Heart left ventricle (tissue), 16 donors: ENCODE measurements around the gene DMRTC2. TPM values are rescaled to one million over a fixed set of nuclear protein-coding genes. Genes with fewer than 3 reads are reported as not detected.

Source experiments
- ATAC-seq, 4 donors: fragments of 200-7000 bp; cut with Tn5 transposase; one replicate each; pipeline ENCODE4 v1.9.1; 2020 to 2022; ENCODE audit warnings: moderate library complexity in 4 of 4, mild to moderate bottlenecking in 3 of 4, moderate number of reproducible peaks in 1 of 4
- DNase-seq, 5 donors: peaks; one replicate each; pipeline ENCODE4 v3.0.0-alpha.2; 2020
- H3K27ac ChIP-seq, 12 donors: fragments of 200-600 bp; sonication (generic) in 4 of 12; one replicate each; pipeline versions ENCODE4 v1.5.0 to v1.8.0; 2016 to 2022; ENCODE audit warnings: mild to moderate bottlenecking in 2 of 12
- H3K27me3 ChIP-seq, 9 donors: fragments of 200-600 bp; sonication (generic) in 2 of 9; one replicate each; pipeline versions ENCODE4 v1.5.1 to v1.8.0; 2016 to 2022; ENCODE audit warnings: mild to moderate bottlenecking in 3 of 9
- H3K36me3 ChIP-seq, 9 donors: fragments of 200-600 bp; sonication (generic) in 2 of 9; one replicate each; pipeline versions ENCODE4 v1.5.0 to v1.8.0; 2018 to 2022; ENCODE audit warnings: mild to moderate bottlenecking in 2 of 9
- H3K4me1 ChIP-seq, 12 donors: fragments of 200-600 bp; sonication (generic) in 4 of 12; one replicate each; pipeline versions ENCODE4 v1.5.0 to v1.8.0; 2016 to 2022; ENCODE audit warnings: mild to moderate bottlenecking in 3 of 12
- H3K4me3 ChIP-seq, 12 donors: fragments of 200-600 bp; sonication (generic) in 4 of 12; one replicate each; pipeline versions ENCODE4 v1.5.0 to v1.8.0; 2017 to 2022; ENCODE audit warnings: mild to moderate bottlenecking in 9 of 12, moderate library complexity in 4 of 12
- H3K9me3 ChIP-seq, 12 donors: fragments of 200-600 bp; sonication (generic) in 4 of 12; one replicate each; pipeline versions ENCODE4 v1.5.0 to v1.8.0; 2016 to 2022; ENCODE audit warnings: mild to moderate bottlenecking in 1 of 12
- POLR2A ChIP-seq, 2 donors: fragments of 450-650 bp; IDR thresholded peaks; one replicate each; pipeline ENCODE4 v1.6.1; 2017; ENCODE audit warnings: antibody characterized with exemption in 2 of 2, mild to moderate bottlenecking in 2 of 2, moderate library complexity in 2 of 2
- WGBS, 4 donors: extraction: QIAGEN DNeasy Blood & Tissue Kit in 2 of 4; methylation state at CpG; one replicate each; pipeline versions ENCODE4 v1.1.5 to v1.1.7; 2013 to 2018; 5-methylcytosine and 5-hydroxymethylcytosine counted together
- intact Hi-C, 10 donors: fragments of 100-400 bp; cut with DNase I; formaldehyde crosslinking; loops; one replicate each; pipeline versions ENCODE4 v1.11.1 to v1.14.2; 2022
- long read RNA-seq, 3 donors: library from polyadenylated mRNA; unstranded; transcript quantifications; one replicate each; pipeline ENCODE4 v2.0.0, GENCODE V29; 2020 to 2021
- polyA plus RNA-seq, 2 donors: library from polyadenylated mRNA; stranded (reverse); fragments of 200-250 nt; gene quantifications; one replicate each; pipeline ENCODE4 v1.2.3, GENCODE V29; 2013
- total RNA-seq, 9 donors: library from RNA; depleted of rRNA in 2 of 9; stranded (reverse); fragments of >200 nt in 2 of 9; fragmentation: NEBNext Ultra II Directional in 3 of 9; extraction: Animal tissue kit (Norgen Biotek cat#: 25700) in 3 of 9; gene quantifications; one replicate each; pipeline versions ENCODE4 v1.1.0 to v1.2.4, GENCODE V29; 2016 to 2023
- TF ChIP-seq, protein P1 (sequence below), 12 donors: fragments of 200-600 bp; sonication (generic) in 4 of 12; IDR thresholded peaks; one replicate each; pipeline versions ENCODE4 v1.5.0 to v1.8.0; 2018 to 2022; ENCODE audit warnings: antibody characterized with exemption in 12 of 12, mild to moderate bottlenecking in 5 of 12
- donor health status: ischemic (EF 13 %, LVEDD 7.1; RV severe dilation, severe dysfunction).
- donor health status: healthy with polysubstance abuse.
- donor health status: DM: no; HTN: yes; CAD: no.
- donor health status: DM: no; HTN: no; CAD: no.
- donor health status: ischemic (EF 25% LVEDD 6.9; RV normal size, moderate dysfunction).
- donor health status: ischemic (EF 25% LVEDD 5.7; RV mildly dilated, moderate dysfunction).
- donor health status: healthy.
- donor health status: DM: yes; HTN: yes; CAD: no.
- donor health status: ischemic (EF 35%, LVEDD 5.7; RV mildly dilated, moderate dysfunction).
- donor health status: nonischemic (EF 11% LVEDD 7.7; RV severe dilation, severe dysfunction).
- donor health status: DM: yes; HTN: yes; CAD: no.
- donor health status: PGD.
- donor health status: ischemic (EF 29% LVEDD 5.4; RV normal size, mild dysfunction).
- donor health status: nonischemic (EF 23%, LVEDD 6.1; RV moderate dilation, normal function).

The DMRTC2 gene
- total RNA-seq (not detected), polyA plus RNA-seq (not detected)
- long read RNA-seq, donor 1 = 0 reads
- long read RNA-seq, donor 2 = 0 reads
- long read RNA-seq, donor 3 = 0 reads

DNA sequence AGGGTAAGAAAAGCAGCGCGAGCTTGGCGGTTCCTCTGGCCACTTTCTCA is at the start of gene DMRTC2:
TSS of gene DMRTC2 (plus strand) at position 42 of the 50 bp plus-strand sequence. CDS start 2,387 bp downstream, outside the sequence.
- H3K4me1 ChIP-seq = no peaks in the 10 kb centered on the region

DNA sequence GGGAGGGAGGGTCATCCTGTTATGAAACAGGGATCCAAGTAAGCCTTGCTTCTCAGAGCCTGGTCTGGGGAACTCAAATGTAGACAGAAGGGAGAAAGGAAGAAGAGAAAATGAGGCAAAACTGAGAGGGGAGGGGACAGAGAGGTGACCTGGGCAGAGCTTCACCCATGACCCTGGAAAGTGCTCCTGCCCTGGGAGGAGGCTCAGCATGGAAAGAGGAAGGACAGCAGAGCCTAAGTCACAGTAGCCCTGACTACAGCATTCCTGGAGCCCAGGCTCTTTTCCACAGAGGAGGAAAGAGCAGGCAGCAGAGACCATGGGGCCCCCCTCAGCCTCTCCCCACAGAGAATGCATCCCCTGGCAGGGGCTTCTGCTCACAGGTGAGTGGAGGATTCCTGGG is 48.5 kb upstream of the DMRTC2 start, which contains the start of gene CEACAM3:
TSS of gene CEACAM3 (plus strand) at position 226 of the 400 bp plus-strand sequence. CDS start at position 317, 91 bp downstream.
- peaks cover 0 to 48% (median 9%) of the 10 kb centered on the region in 9 donors for H3K27me3 ChIP-seq

More for the DNA sequence above, at the start of gene DMRTC2:
- Histone ChIP-seq H3K9me3 (no peaks in the 10 kb centered on the region), H3K4me3 (no peak within 1 kb of the TSS), H3K36me3 (no peaks in the 10 kb centered on the region), H3K27me3 (peaks cover 0 to 24% (median 4%) of the 10 kb centered on the region in 9 donors), H3K27ac (no peak within 1 kb of the TSS)
- ATAC-seq (no peak), DNase-seq (no peak)
- intact Hi-C loops = no loop called here
- 87 to 97% (median 92%) methylated on average over 3 of the region's 3 CpGs for whole genome bisulfite sequencing, 4 donors
- no peak for TF ChIP-seq POLR2A (IDR thresholded peaks at IDR 0.05)

DNA sequence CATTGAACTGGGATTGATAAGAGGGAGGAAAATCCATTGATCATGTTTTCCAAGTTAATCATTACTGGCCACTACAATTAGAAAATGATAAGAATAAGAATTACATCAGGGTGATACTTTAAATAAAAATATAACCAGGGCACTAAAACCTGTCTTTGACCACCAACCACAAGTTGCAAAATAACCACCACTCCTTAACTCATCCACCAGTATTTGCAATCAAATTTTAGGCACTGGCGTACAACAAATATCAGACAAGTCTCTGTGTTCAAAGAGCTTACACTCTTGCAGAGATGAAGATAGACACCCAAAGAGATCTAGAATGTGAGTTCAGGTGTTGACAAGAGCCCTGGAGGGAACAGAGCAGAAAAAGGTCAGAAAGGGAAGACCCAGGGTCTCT is 47.9 kb upstream of the DMRTC2 start:
- Histone ChIP-seq H3K4me1 (peaks cover 0 to 39% (median 0%) of the 10 kb centered on the region in 12 donors), H3K27me3 (peaks cover 0 to 45% (median 9%) of the 10 kb centered on the region in 9 donors), H3K9me3 (peaks cover 0 to 5% (median 0%) of the 10 kb centered on the region in 12 donors), H3K4me3 (no peak overlapping the region), H3K36me3 (no peaks in the 10 kb centered on the region), H3K27ac (peak overlapping the region in 1 of 12 donors; percentile 32)
- DNase-seq = no peak
- intact Hi-C loops = no loop called here
- WGBS, 4 donors = 77 to 88% (median 79%) methylated on average over 1 of the region's 1 CpG
- TF ChIP-seq POLR2A (IDR thresholded peaks at IDR 0.05) = no peak
- TF ChIP-seq, protein P1, sequence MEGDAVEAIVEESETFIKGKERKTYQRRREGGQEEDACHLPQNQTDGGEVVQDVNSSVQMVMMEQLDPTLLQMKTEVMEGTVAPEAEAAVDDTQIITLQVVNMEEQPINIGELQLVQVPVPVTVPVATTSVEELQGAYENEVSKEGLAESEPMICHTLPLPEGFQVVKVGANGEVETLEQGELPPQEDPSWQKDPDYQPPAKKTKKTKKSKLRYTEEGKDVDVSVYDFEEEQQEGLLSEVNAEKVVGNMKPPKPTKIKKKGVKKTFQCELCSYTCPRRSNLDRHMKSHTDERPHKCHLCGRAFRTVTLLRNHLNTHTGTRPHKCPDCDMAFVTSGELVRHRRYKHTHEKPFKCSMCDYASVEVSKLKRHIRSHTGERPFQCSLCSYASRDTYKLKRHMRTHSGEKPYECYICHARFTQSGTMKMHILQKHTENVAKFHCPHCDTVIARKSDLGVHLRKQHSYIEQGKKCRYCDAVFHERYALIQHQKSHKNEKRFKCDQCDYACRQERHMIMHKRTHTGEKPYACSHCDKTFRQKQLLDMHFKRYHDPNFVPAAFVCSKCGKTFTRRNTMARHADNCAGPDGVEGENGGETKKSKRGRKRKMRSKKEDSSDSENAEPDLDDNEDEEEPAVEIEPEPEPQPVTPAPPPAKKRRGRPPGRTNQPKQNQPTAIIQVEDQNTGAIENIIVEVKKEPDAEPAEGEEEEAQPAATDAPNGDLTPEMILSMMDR (IDR thresholded peaks at IDR 0.05) = no peak
- no peak for ATAC-seq

More for the DNA sequence above, 48.5 kb upstream of the DMRTC2 start, which contains the start of gene CEACAM3:
- peak within 1 kb of the TSS in 1 of 12 donors; percentile 32 for H3K27ac ChIP-seq
- H3K4me1 ChIP-seq = peaks cover 0 to 34% (median 0%) of the 10 kb centered on the region in 12 donors
- no peaks in the 10 kb centered on the region for H3K36me3 ChIP-seq
- intact Hi-C loops = no loop called here
- H3K4me3 ChIP-seq = no peak within 1 kb of the TSS
- peaks cover 0 to 5% (median 0%) of the 10 kb centered on the region in 12 donors for H3K9me3 ChIP-seq
- ATAC-seq (peak in 2 of 4 donors; percentile 64 to 69), DNase-seq (no peak)
- TF ChIP-seq, protein P1 (IDR thresholded peaks at IDR 0.05) = no peak
- TF ChIP-seq POLR2A (IDR thresholded peaks at IDR 0.05) = no peak

DNA sequence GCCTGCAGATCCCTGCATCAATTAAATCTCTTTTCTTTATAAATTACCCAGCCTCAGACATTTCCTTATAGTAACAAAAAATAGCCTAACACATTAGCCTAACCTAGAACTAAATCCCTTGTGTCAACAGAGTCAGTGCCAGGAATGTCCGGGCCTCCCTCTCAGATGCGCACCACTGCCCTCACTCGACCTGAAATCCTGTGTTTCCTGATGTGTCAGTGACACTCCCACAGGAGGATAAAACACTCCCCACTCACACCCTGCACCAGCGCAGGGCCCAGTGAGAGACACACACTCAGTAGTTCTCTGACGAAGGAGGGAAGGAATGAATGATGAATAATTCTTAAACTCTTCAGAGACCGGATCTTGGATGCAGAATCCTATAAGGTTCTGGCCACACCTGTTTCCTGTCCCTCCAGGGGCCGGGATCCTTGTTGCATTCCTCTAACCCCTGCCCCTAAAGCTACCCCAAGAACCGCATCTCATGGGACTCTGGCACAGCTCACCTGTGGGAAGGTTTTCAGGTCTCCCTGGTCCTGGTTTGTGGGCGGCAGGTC is 45.3 kb upstream of the DMRTC2 start:
- H3K9me3 ChIP-seq = peaks cover 0 to 5% (median 0%) of the 10 kb centered on the region in 12 donors
- H3K27me3 ChIP-seq = peaks cover 0 to 28% (median 2%) of the 10 kb centered on the region in 9 donors
- intact Hi-C loops = no loop called here
- peaks cover 0 to 57% (median 0%) of the 10 kb centered on the region in 12 donors for H3K4me1 ChIP-seq
- DNase-seq (no peak), ATAC-seq (no peak)
- TF ChIP-seq POLR2A (IDR thresholded peaks at IDR 0.05) = no peak
- TF ChIP-seq, protein P1 (IDR thresholded peaks at IDR 0.05) = no peak
- H3K36me3 ChIP-seq = no peaks in the 10 kb centered on the region
- H3K27ac ChIP-seq = no peak overlapping the region
- no peak overlapping the region for H3K4me3 ChIP-seq
- 64 to 69% (median 66%) methylated on average over 9 of the region's 9 CpGs for WGBS, 4 donors

DNA sequence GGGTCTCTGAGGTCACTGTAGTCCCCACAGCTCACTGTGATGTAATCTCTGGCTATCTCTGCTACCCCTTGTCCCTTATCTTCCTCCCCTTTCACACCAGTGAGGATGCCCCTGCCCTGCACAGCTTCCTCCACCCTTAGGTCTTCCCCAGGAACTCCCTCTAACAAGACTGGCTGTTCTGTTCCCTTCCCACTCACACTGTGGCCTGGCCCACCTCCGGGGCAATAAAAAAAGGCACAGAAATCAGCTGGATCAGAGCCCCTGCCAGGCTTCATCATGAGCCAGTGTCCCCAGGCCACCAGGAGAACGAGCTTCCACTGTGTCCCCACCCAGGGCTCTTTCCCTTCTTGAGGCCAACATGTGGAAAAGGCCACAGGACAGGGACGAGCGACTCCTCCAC is 43.8 kb upstream of the DMRTC2 start:
- no peak overlapping the region for H3K4me3 ChIP-seq
- peaks cover 0 to 15% (median 0%) of the 10 kb centered on the region in 9 donors for H3K27me3 ChIP-seq
- intact Hi-C loops = no loop called here
- 63 to 67% (median 65%) methylated on average over 4 of the region's 4 CpGs for WGBS, 4 donors
- H3K36me3 ChIP-seq = no peaks in the 10 kb centered on the region
- ATAC-seq (no peak), DNase-seq (no peak)
- TF ChIP-seq, protein P1 (IDR thresholded peaks at IDR 0.05) = no peak
- TF ChIP-seq POLR2A (IDR thresholded peaks at IDR 0.05) = no peak
- peak overlapping the region in 1 of 12 donors; percentile 79 for H3K27ac ChIP-seq
- H3K4me1 ChIP-seq = peaks cover 0 to 49% (median 0%) of the 10 kb centered on the region in 12 donors
- peaks cover 0 to 5% (median 0%) of the 10 kb centered on the region in 12 donors for H3K9me3 ChIP-seq
